Gastroesophageal sphincter (tissue), 4 donors: ENCODE measurements around the gene CD274. TPM values are rescaled to one million over a fixed set of nuclear protein-coding genes. Genes with fewer than 3 reads are reported as not detected.
A peak's percentile ranks its signal among the peaks of the same experiment; 100 is the strongest.

Experiments used
- ATAC-seq: fragments of 150-250 bp; one replicate; pipeline ENCODE4 v1.9.1; 2016; ENCODE audit warnings: mild to moderate bottlenecking, moderate library complexity
- H3K27ac ChIP-seq, 4 donors: fragments of 200-600 bp; sonication (generic) in 3 of 4; 1 replicate in 3 of 4; 2 replicates in 1 of 4; pipeline ENCODE4 v1.5.1; 2016 to 2019
- H3K27me3 ChIP-seq: fragments of 200-600 bp; sonication (generic); one replicate; pipeline ENCODE4 v1.5.1; 2019
- H3K36me3 ChIP-seq, 2 donors: fragments of 200-600 bp; sonication (generic); one replicate each; pipeline ENCODE4 v1.5.1; 2019; ENCODE audit warnings: control low read depth in 1 of 2
- H3K4me1 ChIP-seq, 3 donors: fragments of 200-600 bp; sonication (generic); 1 replicate in 2 of 3; 2 replicates in 1 of 3; pipeline ENCODE4 v1.5.1; 2016 to 2019; ENCODE audit warnings: control low read depth in 2 of 3
- H3K4me3 ChIP-seq, 2 donors: fragments of 200-600 bp; sonication (generic); one replicate each; pipeline ENCODE4 v1.5.1; 2019; ENCODE audit warnings: mild to moderate bottlenecking in 1 of 2, moderate library complexity in 1 of 2
- H3K9me3 ChIP-seq, 3 donors: fragments of 200-600 bp; sonication (generic); one replicate each; pipeline ENCODE4 v1.5.1; 2017 to 2019; ENCODE audit warnings: control low read depth in 2 of 3
- CTCF ChIP-seq, 4 experiments: fragments of 200-600 bp in 2 of 4; fragments of 450-650 bp in 2 of 4; sonication (generic) in 1 of 4; IDR thresholded peaks; one replicate each; pipeline ENCODE4 v1.5.1; 2017 to 2019; ENCODE audit warnings: antibody characterized with exemption in 4 of 4, mild to moderate bottlenecking in 2 of 4, moderate library complexity in 2 of 4
- EP300 ChIP-seq: sonication (generic); formaldehyde crosslinking; IDR thresholded peaks from one replicate; pipeline ENCODE4 v1.6.1; 2017; ENCODE audit warnings: antibody characterized with exemption, mild to moderate bottlenecking
- POLR2A ChIP-seq, 2 donors: fragments of 450-650 bp; IDR thresholded peaks; one replicate each; pipeline ENCODE4 v1.6.1; 2017; ENCODE audit warnings: antibody characterized with exemption in 2 of 2, mild to moderate bottlenecking in 2 of 2, moderate library complexity in 1 of 2
- POLR2AphosphoS5 ChIP-seq: sonication (generic); formaldehyde crosslinking; IDR thresholded peaks from one replicate; pipeline ENCODE4 v1.6.1; 2017; ENCODE audit warnings: antibody characterized with exemption
- WGBS, 2 donors: methylation state at CpG; one replicate each; pipeline ENCODE4 v1.1.5; 2018; ENCODE audit warnings: low coverage in 1 of 2; 5-methylcytosine and 5-hydroxymethylcytosine counted together
- total RNA-seq, 4 donors: library from RNA; depleted of rRNA; stranded (reverse); fragments of >200 nt; gene quantifications; one replicate each; pipeline ENCODE4 v1.1.0, GENCODE V29; 2016

Gene CD274
- total RNA-seq, 4 donors from 2014 or later = 0.73 to 3.6 (median 2.7) TPM

GRCh38 chr9:5481322-5482040 lies 31.1 kb downstream of the CD274 start:
- no peaks in the 10 kb centered on the region for H3K36me3 ChIP-seq
- H3K27ac ChIP-seq = no peak overlapping the region
- H3K9me3 ChIP-seq = no peaks in the 10 kb centered on the region
- WGBS, 2 donors = 86 to 90% methylated on average over 5 of the region's 5 CpGs
- H3K4me3 ChIP-seq = no peak overlapping the region
- ATAC-seq = no peak
- TF ChIP-seq POLR2A (IDR thresholded peaks at IDR 0.05) (no peak), POLR2AphosphoS5 (no peak), CTCF (IDR thresholded peaks at IDR 0.05) (peak in 1 of 4 experiments; percentile 8), EP300 (no peak)
- H3K4me1 ChIP-seq = no peaks in the 10 kb centered on the region
- no peaks in the 10 kb centered on the region for H3K27me3 ChIP-seq

GRCh38 chr9:5482194-5482593 lies 31.9 kb downstream of the CD274 start:
- Histone ChIP-seq H3K27ac (no peak overlapping the region), H3K9me3 (no peaks in the 10 kb centered on the region), H3K4me1 (no peaks in the 10 kb centered on the region), H3K27me3 (no peaks in the 10 kb centered on the region), H3K36me3 (no peaks in the 10 kb centered on the region), H3K4me3 (no peak overlapping the region)
- TF ChIP-seq POLR2AphosphoS5 = no peak
- TF ChIP-seq CTCF (IDR thresholded peaks at IDR 0.05) = no peak
- no peak for TF ChIP-seq EP300
- TF ChIP-seq POLR2A (IDR thresholded peaks at IDR 0.05) = no peak
- no peak for ATAC-seq
- WGBS, 2 donors = 60 to 83% methylated on average over 1 of the region's 8 CpGs

GRCh38 chr9:5483306-5483705 lies 33.0 kb downstream of the CD274 start:
- no peak for ATAC-seq
- no peak overlapping the region for H3K27ac ChIP-seq
- WGBS, 2 donors = 100% methylated on average over 2 of the region's 2 CpGs; no CpG with 5 or more reads in 1 of the 2 donors
- TF ChIP-seq EP300 (no peak), POLR2A (IDR thresholded peaks at IDR 0.05) (no peak), CTCF (IDR thresholded peaks at IDR 0.05) (no peak)
- no peak overlapping the region for H3K4me3 ChIP-seq
- H3K36me3 ChIP-seq = no peaks in the 10 kb centered on the region
- H3K4me1 ChIP-seq = no peaks in the 10 kb centered on the region
- H3K27me3 ChIP-seq = no peaks in the 10 kb centered on the region
- H3K9me3 ChIP-seq = no peaks in the 10 kb centered on the region

GRCh38 chr9:5485378-5486085 lies 35.2 kb downstream of the CD274 start:
- no peak for ATAC-seq
- Histone ChIP-seq H3K27me3 (no peaks in the 10 kb centered on the region), H3K9me3 (no peaks in the 10 kb centered on the region), H3K27ac (no peak overlapping the region), H3K4me1 (no peaks in the 10 kb centered on the region), H3K36me3 (no peaks in the 10 kb centered on the region), H3K4me3 (no peak overlapping the region)
- TF ChIP-seq POLR2A (IDR thresholded peaks at IDR 0.05) (no peak), CTCF (IDR thresholded peaks at IDR 0.05) (no peak), EP300 (no peak), POLR2AphosphoS5 (no peak)
- WGBS, 2 donors = 76 to 84% methylated on average over 5 of the region's 5 CpGs

- Histone ChIP-seq H3K27me3 (no peaks in the 10 kb centered on the region), H3K36me3 (no peaks in the 10 kb centered on the region), H3K27ac (no peak overlapping the region), H3K4me3 (no peak overlapping the region), H3K4me1 (no peaks in the 10 kb centered on the region), H3K9me3 (no peaks in the 10 kb centered on the region)
- TF ChIP-seq POLR2AphosphoS5 = no peak
- no peak for TF ChIP-seq POLR2A (IDR thresholded peaks at IDR 0.05)
- TF ChIP-seq CTCF (IDR thresholded peaks at IDR 0.05) = no peak
- TF ChIP-seq EP300 = no peak
- ATAC-seq = no peak
- 86 to 95% methylated on average over 3 to 5 of the region's 5 CpGs for WGBS, 2 donors
Measured at GRCh38 chr9:5486988-5487387, 36.6 kb downstream of the CD274 start.
